ENCODE measurements around the gene WIPF2. TPM values are rescaled to one million over a fixed set of nuclear protein-coding genes. Genes with fewer than 3 reads are reported as not detected.

WIPF2 gene
- total and polyA plus RNA-seq, 2 experiments from 2014 or later = 9.2 TPM

- TF ChIP-seq REST (IDR thresholded peaks at IDR 0.05; ENCODE audit: unreplicated experiment) (no peak), CTCF (conservative IDR thresholded peaks at IDR 0.05; ENCODE audit: low read depth in 2 of 2) (no peak)
Measured at GRCh38 chr17:40242774-40243173, 23.7 kb downstream of the WIPF2 start (continued).

- ATAC-seq = no peak
- H3K27ac Mint-ChIP-seq = no peak overlapping the region
- TF ChIP-seq EZH2 (IDR thresholded peaks at IDR 0.05; ENCODE audit: low read depth, unreplicated experiment) (no peak), EZH2phosphoT487 (IDR thresholded peaks at IDR 0.05; ENCODE audit: unreplicated experiment) (no peak), NANOG (IDR thresholded peaks at IDR 0.05; ENCODE audit: borderline replicate concordance) (no peak), ZNF462 (CRISPR knock-in tag; IDR thresholded peaks at IDR 0.05) (no peak), ZNF114 (CRISPR knock-in tag; IDR thresholded peaks at IDR 0.05) (no peak), POLR2AphosphoS5 (IDR thresholded peaks at IDR 0.05; ENCODE audit: low read depth) (no peak), STAT1 (IDR thresholded peaks at IDR 0.05; ENCODE audit: unreplicated experiment) (no peak), CTCF (conservative IDR thresholded peaks at IDR 0.05; ENCODE audit: low read depth in 2 of 2) (no peak)
Measured at GRCh38 chr17:40243761-40244160, 24.7 kb downstream of the WIPF2 start.

More at GRCh38 chr17:40243761-40244160, 24.7 kb downstream of the WIPF2 start:
- Histone ChIP-seq H3K4me3 (no peak overlapping the region), H3K79me2 (replicated peaks; ENCODE audit: insufficient read depth) (peaks cover 75% of the 10 kb centered on the region), H3K4me2 (no peak overlapping the region), H3K9me2 (ENCODE audit: insufficient read depth) (no peaks in the 10 kb centered on the region), H3K27me3 (ENCODE audit: insufficient read depth) (no peaks in the 10 kb centered on the region), H3F3A (replicated peaks; ENCODE audit: low read depth) (peaks cover 14% of the 10 kb centered on the region; the same call in 1 of the 2 replicates), H4K20me1 (replicated peaks; ENCODE audit: insufficient read depth) (peaks cover 27% of the 10 kb centered on the region), H2AFZ (no peak overlapping the region), H3K27ac (ENCODE audit: low read depth) (no peak overlapping the region), H3K4me1 (ENCODE audit: insufficient read depth) (no peaks in the 10 kb centered on the region), H3K36me3 (ENCODE audit: insufficient read depth) (no peaks in the 10 kb centered on the region)
- H3K4me1 Mint-ChIP-seq = no peaks in the 10 kb centered on the region
- no peak for DNase-seq (ENCODE audit: low spot score)
- no peaks in the 10 kb centered on the region for H3K36me3 Mint-ChIP-seq (ENCODE audit: low read depth)
- no peak overlapping the region for H3K4me3 Mint-ChIP-seq
- no peaks in the 10 kb centered on the region for H3K9me3 Mint-ChIP-seq
- H3K27me3 Mint-ChIP-seq (ENCODE audit: insufficient read depth, low read depth, poor library complexity) = no peaks in the 10 kb centered on the region
